SJCRH30 (cell line): ENCODE measurements around the gene CCDC14. TPM values are rescaled to one million over a fixed set of nuclear protein-coding genes. Genes with fewer than 3 reads are reported as not detected.

ENCODE experiments used
- DNase-seq, 2 experiments: peaks; one replicate each; pipeline ENCODE4 v3.0.0-alpha.2; 2015 to 2020
- H3K27ac ChIP-seq: fragments of 250-450 bp; sonication (Bioruptor Pico); 2 replicates; pipeline ENCODE4 v1.5.1; 2020; ENCODE audit warnings: mild to moderate bottlenecking, moderate library complexity
- H3K27me3 ChIP-seq: fragments of 250-450 bp; sonication (Bioruptor Pico); 2 replicates; pipeline ENCODE4 v1.5.1; 2020; ENCODE audit warnings: mild to moderate bottlenecking, moderate library complexity
- H3K36me3 ChIP-seq: fragments of 250-450 bp; sonication (Bioruptor Pico); 2 replicates; pipeline ENCODE4 v1.5.1; 2020; ENCODE audit warnings: mild to moderate bottlenecking, moderate library complexity
- H3K4me1 ChIP-seq: fragments of 250-450 bp; sonication (Bioruptor Pico); 2 replicates; pipeline ENCODE4 v1.5.1; 2020; ENCODE audit warnings: mild to moderate bottlenecking, moderate library complexity
- H3K4me3 ChIP-seq: fragments of 250-450 bp; sonication (Bioruptor Pico); 2 replicates; pipeline ENCODE4 v1.5.1; 2020; ENCODE audit warnings: mild to moderate bottlenecking, moderate library complexity
- H3K9me3 ChIP-seq: fragments of 250-450 bp; sonication (Bioruptor Pico); replicated peaks from 2 replicates; pipeline ENCODE4 v1.5.1; 2020; ENCODE audit warnings: mild to moderate bottlenecking, moderate library complexity
- total RNA-seq: library from RNA; depleted of rRNA; stranded (reverse); fragments of >200 nt; shearing (Covaris generic); gene quantifications from 2 replicates; pipeline ENCODE4 v1.2.3, GENCODE V29; 2014; rRNA removed

CCDC14 gene
- total RNA-seq, 1 experiment from 2014 or later: 83.7 TPM

DNA sequence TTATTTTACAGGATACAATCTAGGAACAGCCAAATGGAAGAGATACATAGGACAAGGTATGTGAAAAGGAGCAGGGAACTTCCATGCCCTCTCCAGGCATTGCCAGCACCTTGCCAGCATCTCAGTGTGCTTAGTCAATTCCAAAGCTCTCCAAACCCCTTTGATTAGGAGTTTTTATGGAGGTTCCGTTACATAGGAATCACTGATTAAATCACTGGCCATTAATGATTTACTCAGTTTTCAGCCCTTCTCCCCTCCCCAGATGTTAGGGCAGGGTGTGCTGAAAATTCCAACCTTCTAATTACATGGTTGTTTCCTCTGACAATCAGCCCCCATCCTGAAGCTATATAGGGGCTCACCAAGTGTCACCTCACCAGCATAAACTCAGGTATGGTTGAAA, 88.4 kb downstream of the CCDC14 start:
- H3K9me3 ChIP-seq: no peaks in the 10 kb centered on the region
- H3K4me3 ChIP-seq: no peak overlapping the region
- H3K36me3 ChIP-seq: no peaks in the 10 kb centered on the region; the same call in 1 of the 2 replicates
- no peaks in the 10 kb centered on the region for H3K4me1 ChIP-seq
- H3K27me3 ChIP-seq: 0 out of 2 replicates have a peak, but pooled peaks cover 4% of the 10 kb centered on the region
- no peak for DNase-seq
- H3K27ac ChIP-seq: no peak overlapping the region

DNA sequence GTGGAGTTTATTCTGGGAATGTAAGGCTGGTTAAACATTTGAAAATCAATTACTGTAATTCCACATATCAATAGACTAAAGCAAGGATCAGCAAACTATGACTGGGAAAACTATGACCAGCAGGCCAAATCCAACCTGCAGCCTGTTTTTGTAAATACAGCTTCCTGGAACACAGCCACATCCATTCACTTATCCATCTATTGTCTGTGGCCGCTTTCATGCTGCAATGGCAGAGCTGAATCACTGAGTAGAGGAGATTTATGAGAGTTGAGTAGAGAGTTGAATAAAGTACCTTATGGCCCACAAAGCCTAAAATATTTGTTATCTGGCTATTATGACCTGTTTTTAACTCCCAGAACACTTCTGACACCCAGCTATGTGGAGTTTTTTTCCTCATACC, 89.1 kb downstream of the CCDC14 start:
- H3K27ac ChIP-seq: no peak overlapping the region

GRCh38 chr3:123870033-123870432, 91.0 kb downstream of the CCDC14 start:
- Histone ChIP-seq H3K36me3 (no peaks in the 10 kb centered on the region), H3K4me1 (no peaks in the 10 kb centered on the region), H3K4me3 (no peak overlapping the region), H3K9me3 (no peaks in the 10 kb centered on the region; the same call in 1 of the 2 replicates), H3K27me3 (0 out of 2 replicates have a peak, but pooled peaks cover 4% of the 10 kb centered on the region), H3K27ac (no peak overlapping the region)
- DNase-seq: no peak

More for the DNA sequence above, 89.1 kb downstream of the CCDC14 start:
- Histone ChIP-seq H3K4me3 (no peak overlapping the region), H3K9me3 (no peaks in the 10 kb centered on the region), H3K27me3 (0 out of 2 replicates have a peak, but pooled peaks cover 4% of the 10 kb centered on the region), H3K4me1 (no peaks in the 10 kb centered on the region), H3K36me3 (no peaks in the 10 kb centered on the region)
- DNase-seq: no peak

GRCh38 chr3:123869165-123869564, 91.9 kb downstream of the CCDC14 start:
- no peaks in the 10 kb centered on the region for H3K36me3 ChIP-seq
- H3K27me3 ChIP-seq: 0 out of 2 replicates have a peak, but pooled peaks cover 4% of the 10 kb centered on the region
- no peaks in the 10 kb centered on the region; the same call in 1 of the 2 replicates for H3K9me3 ChIP-seq
- H3K27ac ChIP-seq: no peak overlapping the region
- no peaks in the 10 kb centered on the region for H3K4me1 ChIP-seq
- no peak for DNase-seq
- no peak overlapping the region for H3K4me3 ChIP-seq

- Histone ChIP-seq H3K4me1 (no peaks in the 10 kb centered on the region), H3K36me3 (no peaks in the 10 kb centered on the region), H3K27me3 (no peaks in the 10 kb centered on the region), H3K4me3 (no peak overlapping the region), H3K9me3 (no peaks in the 10 kb centered on the region; the same call in 1 of the 2 replicates), H3K27ac (no peak overlapping the region)
- no peak for DNase-seq
Measured at GRCh38 chr3:123864706-123865105, 96.3 kb downstream of the CCDC14 start.

Other genes starting within 250 kb of the CCDC14 start
- gene MYLK, start 76.9 kb downstream of the CCDC14 start, total RNA-seq: 3.2 and 4.3 TPM in 2 replicates
- not detected in 2 replicates for gene ROPN1, start 30.9 kb upstream of the CCDC14 start, total RNA-seq
- 12.2 and 13.8 TPM in 2 replicates for gene KALRN, start 72.1 kb upstream of the CCDC14 start, total RNA-seq